Activated CD4-positive, CD25-positive, alpha-beta regulatory T cell treated with anti-CD3 and anti-CD28 coated beads, Interleukin-2, amount 50 U/mL, for 24 hours (primary cell): ENCODE results near the gene MAP6.

Experiments used
- ATAC-seq, 2 donors: fragments of 150-1000 bp; cut with Tn5 transposase; one replicate each; pipeline ENCODE4 v1.10.0; 2021; ENCODE audit warnings: mild to moderate bottlenecking in 1 of 2, moderate library complexity in 1 of 2

MAP6 gene

GRCh38 chr11:75547617-75548058 lies 121.2 kb downstream of the MAP6 start:
- ATAC-seq, result peak in 1 of 2 donors; percentile 50

GRCh38 chr11:75547177-75547576 lies 121.7 kb downstream of the MAP6 start:
- no peak for ATAC-seq

- ATAC-seq, result peak; percentile 25 to 30
These were observed 125.0 kb downstream of the MAP6 start for GRCh38 chr11:75543806-75544205.

GRCh38 chr11:75542088-75542438 lies 126.8 kb downstream of the MAP6 start:
- ATAC-seq, result no peak

GRCh38 chr11:75541193-75542087 lies 127.4 kb downstream of the MAP6 start:
- no peak for ATAC-seq

- ATAC-seq, result no peak
These were observed 129.1 kb downstream of the MAP6 start for GRCh38 chr11:75539459-75540334.

- no peak for ATAC-seq
These were observed 130.5 kb downstream of the MAP6 start for GRCh38 chr11:75538150-75538942.

- no peak for ATAC-seq
These were observed 131.1 kb downstream of the MAP6 start for GRCh38 chr11:75537740-75538139.
